Neuronal stem cell (in vitro differentiated cells): ENCODE measurements around the gene PDE6G.

Experiments used
- DNase-seq: peaks from one replicate; pipeline ENCODE4 v3.0.0-alpha.2; 2013; ENCODE audit warnings: low spot score
- H2AFZ ChIP-seq: one replicate; pipeline ENCODE4 v1.6.1; 2013; ENCODE audit warnings: mild to moderate bottlenecking, low read length, inconsistent platforms
- H2AK5ac ChIP-seq: 2 replicates; pipeline ENCODE4 v1.6.1; 2013; ENCODE audit warnings: low read depth, mild to moderate bottlenecking, inconsistent platforms, low read length, moderate library complexity, mixed read lengths
- H2BK120ac ChIP-seq: 2 replicates; pipeline ENCODE4 v1.6.1; 2013; ENCODE audit warnings: low read depth, mild to moderate bottlenecking, inconsistent platforms, low read length, moderate library complexity, mixed read lengths
- H2BK12ac ChIP-seq: one replicate; pipeline ENCODE4 v1.6.1; 2013; ENCODE audit warnings: low read length, inconsistent platforms
- H2BK15ac ChIP-seq: 2 replicates; pipeline ENCODE4 v1.6.1; 2013; ENCODE audit warnings: mild to moderate bottlenecking, low read length, inconsistent platforms, mixed read lengths
- H2BK5ac ChIP-seq: one replicate; pipeline ENCODE4 v1.6.1; 2013; ENCODE audit warnings: inconsistent platforms, mild to moderate bottlenecking, low read length, moderate library complexity
- H3K14ac ChIP-seq: one replicate; pipeline ENCODE4 v1.6.1; 2013; ENCODE audit warnings: low read length, inconsistent platforms
- H3K18ac ChIP-seq: 2 replicates; pipeline ENCODE4 v1.6.1; 2013; ENCODE audit warnings: low read length, inconsistent platforms
- H3K23ac ChIP-seq: 2 replicates; pipeline ENCODE4 v1.6.1; 2013; ENCODE audit warnings: low read depth, mild to moderate bottlenecking, mixed read lengths, low read length, inconsistent platforms; ENCODE audit not compliant: poor library complexity
- H3K27ac ChIP-seq: replicated peaks from 3 replicates; pipeline ENCODE4 v1.5.1; 2013; ENCODE audit warnings: low read length, inconsistent platforms
- H3K27me3 ChIP-seq, 3 experiments: 2 replicates each; pipeline ENCODE4 v1.6.1; 2013; ENCODE audit warnings: low read length in 3 of 3, mild to moderate bottlenecking in 2 of 3, inconsistent platforms in 1 of 3, low read depth in 1 of 3, mixed read lengths in 1 of 3, moderate library complexity in 1 of 3; ENCODE audit not compliant: control insufficient read depth in 3 of 3, insufficient read depth in 3 of 3
- H3K36me3 ChIP-seq, 2 donors: replicated peaks in 1 of 2; 2 replicates each; pipeline ENCODE4 v1.6.1; 2013; ENCODE audit warnings: low read length in 2 of 2; ENCODE audit not compliant: control insufficient read depth in 2 of 2, insufficient read depth in 2 of 2
- H3K4ac ChIP-seq: 2 replicates; pipeline ENCODE4 v1.6.1; 2013; ENCODE audit warnings: inconsistent platforms, mild to moderate bottlenecking, low read length, moderate library complexity
- H3K4me1 ChIP-seq, 2 donors: 1 replicate in 1 of 2; 2 replicates in 1 of 2; pipeline ENCODE4 v1.6.1; 2013; ENCODE audit warnings: low read length in 2 of 2, low read depth in 1 of 2; ENCODE audit not compliant: control insufficient read depth in 2 of 2, insufficient read depth in 1 of 2
- H3K4me2 ChIP-seq: one replicate; pipeline ENCODE4 v1.6.1; 2013; ENCODE audit warnings: mild to moderate bottlenecking, low read length, inconsistent platforms; ENCODE audit not compliant: insufficient read depth, poor library complexity, severe bottlenecking
- H3K4me3 ChIP-seq, 2 donors: 2 replicates each; pipeline ENCODE4 v1.5.1; 2013; ENCODE audit warnings: low read length in 2 of 2, mild to moderate bottlenecking in 2 of 2, inconsistent platforms in 1 of 2, moderate library complexity in 1 of 2
- H3K79me1 ChIP-seq: one replicate; pipeline ENCODE4 v1.6.1; 2013; ENCODE audit warnings: low read depth, mild to moderate bottlenecking, inconsistent platforms, low read length, moderate library complexity
- H3K9ac ChIP-seq: one replicate; pipeline ENCODE4 v1.6.1; 2013; ENCODE audit warnings: mild to moderate bottlenecking, low read depth, low read length, inconsistent platforms; ENCODE audit not compliant: poor library complexity
- H3K9me3 ChIP-seq, 2 donors: replicated peaks in 1 of 2; 2 replicates each; pipeline versions ENCODE3 to v1.6.1; 2013; ENCODE audit warnings: low read length in 2 of 2, mild to moderate bottlenecking in 2 of 2, inconsistent platforms in 1 of 2, low read depth in 1 of 2, mixed read lengths in 1 of 2, moderate library complexity in 1 of 2; ENCODE audit not compliant: control insufficient read depth in 2 of 2, insufficient read depth in 1 of 2
- H4K8ac ChIP-seq: one replicate; pipeline ENCODE4 v1.6.1; 2013; ENCODE audit warnings: low read depth, mild to moderate bottlenecking, inconsistent platforms, low read length, moderate library complexity
- H4K91ac ChIP-seq: one replicate; pipeline ENCODE4 v1.6.1; 2013; ENCODE audit warnings: low read length, low read depth, mild to moderate bottlenecking, inconsistent platforms; ENCODE audit not compliant: poor library complexity
- WGBS, 2 donors: extraction: QIAGEN DNeasy Blood & Tissue Kit; methylation state at CpG; one replicate each; pipeline ENCODE4 v1.1.7; 2013; ENCODE audit warnings: missing lambda C conversion rate in 2 of 2, mixed read lengths in 1 of 2; ENCODE audit not compliant: insufficient read length in 2 of 2, insufficient replicate concordance in 1 of 2; ENCODE audit errors: extremely low coverage in 2 of 2; 5-methylcytosine and 5-hydroxymethylcytosine counted together

PDE6G gene

GRCh38 chr17:81686614-81687013 is 30.3 kb upstream of the PDE6G start:
- peaks cover 32% of the 10 kb centered on the region for H3K79me1 ChIP-seq
- H3K9me3 ChIP-seq: no peaks in the 10 kb centered on the region
- H3K14ac ChIP-seq: no peak overlapping the region
- H3K4ac ChIP-seq: no peak overlapping the region
- peaks cover 42 to 70% of the 10 kb centered on the region in 2 donors for H3K36me3 ChIP-seq
- no peak overlapping the region for H2AK5ac ChIP-seq
- no peak overlapping the region for H2BK12ac ChIP-seq
- no peak overlapping the region for H3K4me2 ChIP-seq
- H2AFZ ChIP-seq: no peak overlapping the region
- H2BK120ac ChIP-seq: no peak overlapping the region
- no peak overlapping the region for H3K9ac ChIP-seq
- no peak overlapping the region for H4K91ac ChIP-seq
- no peak overlapping the region for H3K27ac ChIP-seq
- peak overlapping the region; percentile 3 for H3K23ac ChIP-seq
- H3K27me3 ChIP-seq: no peaks in the 10 kb centered on the region
- no peak overlapping the region for H2BK5ac ChIP-seq
- no peak overlapping the region for H3K18ac ChIP-seq
- H3K4me1 ChIP-seq: peaks cover 9 to 14% of the 10 kb centered on the region in 2 donors
- H3K4me3 ChIP-seq: no peak overlapping the region
- no CpG with 5 or more reads among the region's 20 CpGs for WGBS, 2 donors
- no peak for DNase-seq
- no peak overlapping the region for H2BK15ac ChIP-seq
- H4K8ac ChIP-seq: no peak overlapping the region

- peak overlapping the region in 1 of 2 donors; percentile 84 for H3K4me3 ChIP-seq
- no peak overlapping the region for H3K27ac ChIP-seq
- H3K36me3 ChIP-seq: peaks cover 39 to 68% of the 10 kb centered on the region in 2 donors
Observed at GRCh38 chr17:81685108-81685507, 28.8 kb upstream of the PDE6G start.

GRCh38 chr17:81684442-81684911 is 28.1 kb upstream of the PDE6G start:
- peaks cover 0 to 2% of the 10 kb centered on the region in 2 donors for H3K9me3 ChIP-seq
- no peak for DNase-seq
- no peak overlapping the region for H2BK120ac ChIP-seq
- H2AFZ ChIP-seq: peak overlapping the region; percentile 77
- peaks cover 9 to 14% of the 10 kb centered on the region in 2 donors for H3K4me1 ChIP-seq
- peak overlapping the region; percentile 84 to 94 for H3K4me3 ChIP-seq
- peaks cover 33 to 68% of the 10 kb centered on the region in 2 donors for H3K36me3 ChIP-seq
- peaks cover 31% of the 10 kb centered on the region for H3K79me1 ChIP-seq
- H3K27me3 ChIP-seq: no peaks in the 10 kb centered on the region
- H4K8ac ChIP-seq: no peak overlapping the region
- no CpG with 5 or more reads among the region's 16 CpGs for WGBS, 2 donors
- no peak overlapping the region for H2BK5ac ChIP-seq
- H2BK12ac ChIP-seq: no peak overlapping the region
- no peak overlapping the region for H2BK15ac ChIP-seq
- peak overlapping the region; percentile 79 for H3K4me2 ChIP-seq
- H3K23ac ChIP-seq: no peak overlapping the region
- no peak overlapping the region for H3K27ac ChIP-seq
- no peak overlapping the region for H3K4ac ChIP-seq
- H3K9ac ChIP-seq: peak overlapping the region; percentile 83
- H2AK5ac ChIP-seq: peak overlapping the region; percentile 91
- peak overlapping the region; percentile 82 for H3K18ac ChIP-seq
- peak overlapping the region; percentile 57 for H3K14ac ChIP-seq
- no peak overlapping the region for H4K91ac ChIP-seq

More at GRCh38 chr17:81685108-81685507, 28.8 kb upstream of the PDE6G start:
- no peak overlapping the region for H3K23ac ChIP-seq
- peak overlapping the region; percentile 79 for H3K4me2 ChIP-seq
- H2BK120ac ChIP-seq: no peak overlapping the region
- no peaks in the 10 kb centered on the region for H3K27me3 ChIP-seq
- no peak for DNase-seq
- H2AK5ac ChIP-seq: no peak overlapping the region
- no CpG with 5 or more reads among the region's 12 CpGs for WGBS, 2 donors
- no peak overlapping the region for H3K4ac ChIP-seq
- H3K18ac ChIP-seq: no peak overlapping the region
- no peak overlapping the region for H2AFZ ChIP-seq
- H4K8ac ChIP-seq: no peak overlapping the region
- no peak overlapping the region for H2BK12ac ChIP-seq
- H3K9ac ChIP-seq: no peak overlapping the region
- H2BK5ac ChIP-seq: no peak overlapping the region
- H2BK15ac ChIP-seq: no peak overlapping the region
- peaks cover 9 to 14% of the 10 kb centered on the region in 2 donors for H3K4me1 ChIP-seq
- no peak overlapping the region for H4K91ac ChIP-seq
- H3K79me1 ChIP-seq: peaks cover 34% of the 10 kb centered on the region
- no peak overlapping the region for H3K14ac ChIP-seq
- peaks cover 0 to 2% of the 10 kb centered on the region in 2 donors for H3K9me3 ChIP-seq

GRCh38 chr17:81683584-81684441 is 27.5 kb upstream of the PDE6G start, which contains the start of the genes ARL16 and HGS:
Gene ARL16 (minus strand): TSS chr17:81683797. CDS start chr17:81683753, 44 bp downstream.
Gene HGS (plus strand): TSS chr17:81684011. CDS start chr17:81684067, 56 bp downstream.
- H3K4me2 ChIP-seq: peak within 1 kb of the TSS; percentile 79

More at GRCh38 chr17:81683584-81684441, 27.5 kb upstream of the PDE6G start, which contains the start of the genes ARL16 and HGS:
- H3K4ac ChIP-seq: no peak within 1 kb of the TSS
- peak within 1 kb of the TSS; percentile 85 for H2BK5ac ChIP-seq
- peaks cover 0 to 2% of the 10 kb centered on the region in 2 donors for H3K9me3 ChIP-seq
- H3K79me1 ChIP-seq: peaks cover 30% of the 10 kb centered on the region
- peak within 1 kb of the TSS; percentile 94 for H3K23ac ChIP-seq
- no peak within 1 kb of the TSS for H4K91ac ChIP-seq
- peak within 1 kb of the TSS; percentile 82 for H2BK15ac ChIP-seq
- peak within 1 kb of the TSS; percentile 8 for H4K8ac ChIP-seq
- peak within 1 kb of the TSS; percentile 91 for H2AK5ac ChIP-seq
- peak; percentile 99 for DNase-seq
- H2BK12ac ChIP-seq: peak within 1 kb of the TSS; percentile 85
- peak within 1 kb of the TSS; percentile 99 for H3K9ac ChIP-seq
- peaks cover 9 to 14% of the 10 kb centered on the region in 2 donors for H3K4me1 ChIP-seq
- H2BK120ac ChIP-seq: peak within 1 kb of the TSS; percentile 48
- H3K14ac ChIP-seq: peak within 1 kb of the TSS; percentile 73
- peaks cover 26 to 64% of the 10 kb centered on the region in 2 donors for H3K36me3 ChIP-seq
- peak within 1 kb of the TSS; percentile 89 for H2AFZ ChIP-seq
- no peak within 1 kb of the TSS for H3K27ac ChIP-seq
- no CpG with 5 or more reads among the region's 112 CpGs for WGBS, 2 donors
- peak within 1 kb of the TSS; percentile 84 to 97 for H3K4me3 ChIP-seq
- no peaks in the 10 kb centered on the region for H3K27me3 ChIP-seq
- peak within 1 kb of the TSS; percentile 98 for H3K18ac ChIP-seq
